Measurements from ENCODE around the gene STK32C.

STK32C gene

DNA sequence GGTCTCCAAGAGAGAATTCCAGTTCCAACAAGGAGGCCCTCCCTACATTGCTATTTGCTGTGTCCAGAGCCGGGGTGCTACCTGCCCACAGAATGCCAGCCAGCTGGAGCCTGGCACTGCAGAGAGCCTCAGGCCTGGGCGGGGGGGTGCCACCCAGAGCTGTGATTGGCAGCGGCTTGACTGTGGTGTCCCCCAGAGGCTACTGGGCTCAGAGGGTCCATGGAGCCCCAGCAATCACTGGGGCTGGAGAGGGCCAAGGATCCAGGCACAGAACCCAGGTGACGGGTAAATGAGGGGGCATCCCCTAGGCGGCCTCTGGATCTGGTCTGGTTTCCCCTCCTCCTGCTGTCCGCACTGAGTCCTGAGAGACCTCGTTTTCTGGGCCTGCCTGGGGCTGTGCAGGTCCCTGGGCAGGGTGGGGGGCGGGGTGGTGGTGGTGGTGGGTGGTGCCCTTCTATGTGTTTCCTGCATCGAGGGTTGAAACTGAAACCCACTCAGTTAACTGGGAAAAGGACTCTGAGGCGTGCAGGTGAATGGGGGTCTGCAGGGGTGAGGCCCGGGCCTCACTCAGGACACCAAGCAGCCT is 108.4 kb downstream of the STK32C start:
- H3K9ac ChIP-seq (ENCODE audit: insufficient read length, low read depth): no peak overlapping the region
- H3K4me1 ChIP-seq (ENCODE audit: insufficient read depth, insufficient read length): no peaks in the 10 kb centered on the region
- no peak overlapping the region for H3K4me3 ChIP-seq (ENCODE audit: insufficient read length, low read depth)
- TF ChIP-seq ZNF274 (IDR thresholded peaks at IDR 0.05; ENCODE audit: low read depth, low read length): no peak
- TF ChIP-seq YY1 (IDR thresholded peaks at IDR 0.05; ENCODE audit: insufficient read depth, insufficient read length): no peak
- no peak for TF ChIP-seq SUZ12 (IDR thresholded peaks at IDR 0.05; ENCODE audit: extremely low read depth, insufficient read depth, insufficient read length)
- H3K9me3 ChIP-seq (ENCODE audit: insufficient read depth, low read length): no peaks in the 10 kb centered on the region
- no peaks in the 10 kb centered on the region for H3K36me3 ChIP-seq (ENCODE audit: insufficient read depth, insufficient read length, low read length)
- DNase-seq (ENCODE audit: low read depth, low spot score): no peak
- no peaks in the 10 kb centered on the region for H3K27me3 ChIP-seq (ENCODE audit: insufficient read depth, insufficient read length)

GRCh38 chr10:132198381-132199181 is 109.2 kb downstream of the STK32C start:
- H3K36me3 ChIP-seq (ENCODE audit: insufficient read depth, insufficient read length, low read length): peaks cover 2% of the 10 kb centered on the region
- no peaks in the 10 kb centered on the region for H3K4me1 ChIP-seq (ENCODE audit: insufficient read depth, insufficient read length)
- no peak for DNase-seq (ENCODE audit: low read depth, low spot score)
- H3K27me3 ChIP-seq (ENCODE audit: insufficient read depth, insufficient read length): no peaks in the 10 kb centered on the region
- no peak overlapping the region for H3K9ac ChIP-seq (ENCODE audit: insufficient read length, low read depth)
- H3K4me3 ChIP-seq (ENCODE audit: insufficient read length, low read depth): no peak overlapping the region
- H3K9me3 ChIP-seq (ENCODE audit: insufficient read depth, low read length): no peaks in the 10 kb centered on the region
- TF ChIP-seq YY1 (IDR thresholded peaks at IDR 0.05; ENCODE audit: insufficient read depth, insufficient read length) (no peak), SUZ12 (IDR thresholded peaks at IDR 0.05; ENCODE audit: extremely low read depth, insufficient read depth, insufficient read length) (no peak), ZNF274 (IDR thresholded peaks at IDR 0.05; ENCODE audit: low read depth, low read length) (no peak)

GRCh38 chr10:132198068-132198370 is 109.7 kb downstream of the STK32C start:
- H3K9me3 ChIP-seq (ENCODE audit: insufficient read depth, low read length): no peaks in the 10 kb centered on the region
- no peak for DNase-seq (ENCODE audit: low read depth, low spot score)
- no peak overlapping the region for H3K9ac ChIP-seq (ENCODE audit: insufficient read length, low read depth)
- no peak for TF ChIP-seq SUZ12 (IDR thresholded peaks at IDR 0.05; ENCODE audit: extremely low read depth, insufficient read depth, insufficient read length)
- TF ChIP-seq YY1 (IDR thresholded peaks at IDR 0.05; ENCODE audit: insufficient read depth, insufficient read length): no peak
- no peak for TF ChIP-seq ZNF274 (IDR thresholded peaks at IDR 0.05; ENCODE audit: low read depth, low read length)
- no peaks in the 10 kb centered on the region for H3K4me1 ChIP-seq (ENCODE audit: insufficient read depth, insufficient read length)
- no peaks in the 10 kb centered on the region for H3K27me3 ChIP-seq (ENCODE audit: insufficient read depth, insufficient read length)
- peaks cover 2% of the 10 kb centered on the region for H3K36me3 ChIP-seq (ENCODE audit: insufficient read depth, insufficient read length, low read length)
- H3K4me3 ChIP-seq (ENCODE audit: insufficient read length, low read depth): no peak overlapping the region

GRCh38 chr10:132197271-132198067 is 110.3 kb downstream of the STK32C start:
- no peaks in the 10 kb centered on the region for H3K4me1 ChIP-seq (ENCODE audit: insufficient read depth, insufficient read length)
- no peak overlapping the region for H3K4me3 ChIP-seq (ENCODE audit: insufficient read length, low read depth)
- H3K9me3 ChIP-seq (ENCODE audit: insufficient read depth, low read length): no peaks in the 10 kb centered on the region
- peaks cover 2% of the 10 kb centered on the region for H3K36me3 ChIP-seq (ENCODE audit: insufficient read depth, insufficient read length, low read length)
- TF ChIP-seq YY1 (IDR thresholded peaks at IDR 0.05; ENCODE audit: insufficient read depth, insufficient read length) (no peak), ZNF274 (IDR thresholded peaks at IDR 0.05; ENCODE audit: low read depth, low read length) (no peak), SUZ12 (IDR thresholded peaks at IDR 0.05; ENCODE audit: extremely low read depth, insufficient read depth, insufficient read length) (no peak)
- no peaks in the 10 kb centered on the region for H3K27me3 ChIP-seq (ENCODE audit: insufficient read depth, insufficient read length)
- DNase-seq (ENCODE audit: low read depth, low spot score): no peak
- H3K9ac ChIP-seq (ENCODE audit: insufficient read length, low read depth): no peak overlapping the region

- no peaks in the 10 kb centered on the region for H3K27me3 ChIP-seq (ENCODE audit: insufficient read depth, insufficient read length)
- TF ChIP-seq ZNF274 (IDR thresholded peaks at IDR 0.05; ENCODE audit: low read depth, low read length) (no peak), SUZ12 (IDR thresholded peaks at IDR 0.05; ENCODE audit: extremely low read depth, insufficient read depth, insufficient read length) (no peak), YY1 (IDR thresholded peaks at IDR 0.05; ENCODE audit: insufficient read depth, insufficient read length) (no peak)
- H3K9me3 ChIP-seq (ENCODE audit: insufficient read depth, low read length): no peaks in the 10 kb centered on the region
- peaks cover 2% of the 10 kb centered on the region for H3K36me3 ChIP-seq (ENCODE audit: insufficient read depth, insufficient read length, low read length)
- no peak for DNase-seq (ENCODE audit: low read depth, low spot score)
- no peak overlapping the region for H3K9ac ChIP-seq (ENCODE audit: insufficient read length, low read depth)
- no peak overlapping the region for H3K4me3 ChIP-seq (ENCODE audit: insufficient read length, low read depth)
- H3K4me1 ChIP-seq (ENCODE audit: insufficient read depth, insufficient read length): no peaks in the 10 kb centered on the region
Measured at GRCh38 chr10:132196178-132197113, 111.3 kb downstream of the STK32C start.

DNA sequence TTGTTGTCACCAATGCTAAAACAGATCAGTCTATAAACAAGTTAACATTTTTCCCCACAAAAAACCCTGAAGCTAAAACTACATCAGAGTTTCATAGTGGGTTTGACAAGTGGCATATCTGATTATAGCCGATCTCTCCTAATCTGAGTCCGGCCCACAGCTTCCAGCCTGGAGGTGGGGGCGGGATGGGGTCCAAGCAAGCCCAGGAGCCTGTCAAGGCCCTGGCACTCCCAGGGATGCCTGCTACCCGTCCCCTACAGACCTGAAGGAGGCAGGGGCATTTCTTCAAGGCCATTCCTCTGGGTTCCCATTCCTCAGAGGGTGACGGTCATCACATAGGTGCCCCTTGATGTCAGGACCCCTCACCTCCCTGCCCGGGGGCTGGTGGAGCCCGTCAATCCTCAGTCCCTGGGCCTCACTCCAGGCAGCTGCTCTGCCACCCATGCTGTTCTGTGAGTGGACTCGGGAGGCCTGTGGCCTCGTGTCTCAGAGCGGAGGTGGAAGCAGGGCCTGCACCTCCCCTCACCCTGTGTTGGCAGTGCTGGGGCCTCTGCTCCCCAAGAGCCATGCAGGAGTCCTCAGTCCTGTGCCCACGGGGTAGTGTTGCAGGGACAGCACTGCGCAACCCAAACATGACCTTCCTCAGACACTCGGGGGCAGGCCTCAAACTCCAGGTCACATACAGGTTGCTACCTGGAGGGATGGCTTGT is 112.2 kb downstream of the STK32C start:
- peaks cover 2% of the 10 kb centered on the region for H3K36me3 ChIP-seq (ENCODE audit: insufficient read depth, insufficient read length, low read length)
- no peak overlapping the region for H3K9ac ChIP-seq (ENCODE audit: insufficient read length, low read depth)
- no peaks in the 10 kb centered on the region for H3K9me3 ChIP-seq (ENCODE audit: insufficient read depth, low read length)
- no peaks in the 10 kb centered on the region for H3K4me1 ChIP-seq (ENCODE audit: insufficient read depth, insufficient read length)
- H3K27me3 ChIP-seq (ENCODE audit: insufficient read depth, insufficient read length): no peaks in the 10 kb centered on the region
- no peak overlapping the region for H3K4me3 ChIP-seq (ENCODE audit: insufficient read length, low read depth)
- TF ChIP-seq ZNF274 (IDR thresholded peaks at IDR 0.05; ENCODE audit: low read depth, low read length): no peak
- TF ChIP-seq SUZ12 (IDR thresholded peaks at IDR 0.05; ENCODE audit: extremely low read depth, insufficient read depth, insufficient read length): no peak
- no peak for TF ChIP-seq YY1 (IDR thresholded peaks at IDR 0.05; ENCODE audit: insufficient read depth, insufficient read length)
- no peak for DNase-seq (ENCODE audit: low read depth, low spot score)
